OCI-LY1 (cell line): ENCODE measurements around the gene TMEM242.

Experiments
- H2AFZ ChIP-seq: fragments of 200-600 bp; sonication (generic), shearing (Covaris generic); 2 replicates; pipeline ENCODE4 v1.6.0; 2014; ENCODE audit warnings: antibody characterized with exemption, mild to moderate bottlenecking, low read length
- H3F3A ChIP-seq: fragments of 200-600 bp; sonication (generic), shearing (Covaris generic); 2 replicates; pipeline ENCODE4 v1.6.0; 2014; ENCODE audit warnings: mild to moderate bottlenecking, antibody characterized with exemption, low read length, moderate library complexity; ENCODE audit not compliant: insufficient read depth
- H3K27ac ChIP-seq: fragments of 200-600 bp; sonication (generic); 2 replicates; pipeline ENCODE4 v1.5.1; 2014; ENCODE audit warnings: low read length, mixed run types, mild to moderate bottlenecking, low read depth; ENCODE audit not compliant: poor library complexity, severe bottlenecking
- H3K27me3 ChIP-seq: fragments of 200-600 bp; sonication (generic); 2 replicates; pipeline ENCODE4 v1.6.0; 2014; ENCODE audit warnings: antibody characterized with exemption, mild to moderate bottlenecking, low read length, moderate library complexity; ENCODE audit not compliant: insufficient read depth
- H3K36me3 ChIP-seq: fragments of 200-600 bp; sonication (generic); 2 replicates; pipeline ENCODE4 v1.6.1; 2014; ENCODE audit warnings: mild to moderate bottlenecking, antibody characterized with exemption, low read length, moderate library complexity, mixed read lengths; ENCODE audit not compliant: insufficient read depth
- H3K4me1 ChIP-seq: fragments of 200-600 bp; sonication (generic); 2 replicates; pipeline ENCODE4 v1.5.1; 2014; ENCODE audit warnings: mild to moderate bottlenecking, low read length, moderate library complexity; ENCODE audit not compliant: insufficient read depth, severe bottlenecking
- H3K4me2 ChIP-seq: fragments of 200-600 bp; sonication (generic), shearing (Covaris generic); 2 replicates; pipeline ENCODE4 v1.6.1; 2014; ENCODE audit warnings: low read length
- H3K4me3 ChIP-seq: fragments of 200-600 bp; sonication (generic); 2 replicates; pipeline ENCODE4 v1.5.1; 2014; ENCODE audit warnings: low read length, low read depth, mild to moderate bottlenecking, mixed read lengths; ENCODE audit not compliant: poor library complexity, severe bottlenecking
- H3K79me2 ChIP-seq: fragments of 200-600 bp; shearing (Covaris generic); 2 replicates; pipeline ENCODE4 v1.6.1; 2016; ENCODE audit warnings: mixed run types, low read length, mixed read lengths; ENCODE audit not compliant: insufficient read depth
- H3K9ac ChIP-seq: fragments of 200-600 bp; sonication (generic), shearing (Covaris generic); 2 replicates; pipeline ENCODE4 v1.6.1; 2014; ENCODE audit warnings: mild to moderate bottlenecking, low read length, mixed read lengths
- H3K9me2 ChIP-seq: fragments of 200-600 bp; sonication (generic), shearing (Covaris generic); 2 replicates; pipeline ENCODE4 v1.6.1; 2014; ENCODE audit warnings: low read depth, mild to moderate bottlenecking, low read length, mixed read lengths
- H3K9me3 ChIP-seq: fragments of 200-600 bp; shearing (Covaris generic); 2 replicates; pipeline ENCODE4 v1.6.1; 2014; ENCODE audit warnings: low read length, mixed read lengths
- H4K20me1 ChIP-seq: fragments of 200-600 bp; sonication (generic), shearing (Covaris generic); 2 replicates; pipeline ENCODE4 v1.6.0; 2016; ENCODE audit warnings: mild to moderate bottlenecking, low read length; ENCODE audit not compliant: insufficient read depth
- CTCF ChIP-seq: fragments of 200-600 bp; sonication (generic), shearing (Covaris generic); IDR thresholded peaks from 2 replicates; pipeline ENCODE4 v1.5.1; 2017; ENCODE audit warnings: mild to moderate bottlenecking, antibody characterized with exemption, low read length, moderate library complexity, mixed read lengths
- EZH2 ChIP-seq: fragments of 200-600 bp; sonication (generic), shearing (Covaris generic); IDR thresholded peaks from 2 replicates; pipeline ENCODE4 v1.8.0; 2017; ENCODE audit warnings: borderline replicate concordance, mixed run types, mild to moderate bottlenecking, antibody characterized with exemption, low read length, moderate library complexity, mixed read lengths

The TMEM242 gene

DNA sequence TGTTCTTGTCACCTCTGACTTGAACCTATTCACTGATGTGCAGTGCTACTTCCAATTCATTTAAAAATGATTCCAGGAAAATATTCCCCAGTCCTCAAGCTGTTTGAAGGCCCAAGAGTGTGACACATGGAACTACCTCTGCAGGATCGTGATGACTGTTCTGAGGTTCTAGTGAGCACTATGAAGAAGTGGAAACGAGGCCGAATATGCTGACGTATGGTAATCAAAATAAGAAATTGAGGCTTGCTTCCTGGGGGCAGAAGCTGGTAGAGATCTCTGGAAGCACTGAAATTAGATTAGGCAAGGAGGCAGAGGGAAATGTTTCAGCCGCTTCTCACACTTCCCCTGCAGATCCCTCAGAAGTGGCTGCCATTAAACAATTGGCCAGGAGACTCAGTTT lies 15.7 kb downstream of the TMEM242 start:
- no peaks in the 10 kb centered on the region for H3K27me3 ChIP-seq
- no peak overlapping the region for H3K4me3 ChIP-seq
- H3K79me2 ChIP-seq, result no peaks in the 10 kb centered on the region
- no peak overlapping the region for H2AFZ ChIP-seq
- H3F3A ChIP-seq, result no peaks in the 10 kb centered on the region
- no peak overlapping the region for H3K27ac ChIP-seq
- no peaks in the 10 kb centered on the region for H3K9me3 ChIP-seq
- TF ChIP-seq EZH2, result no peak
- TF ChIP-seq CTCF, result no peak
- no peak overlapping the region for H3K9ac ChIP-seq
- peaks cover under 1% of the 10 kb centered on the region; the same call in 1 of the 2 replicates for H3K36me3 ChIP-seq
- no peak overlapping the region for H3K4me2 ChIP-seq
- H3K4me1 ChIP-seq, result no peaks in the 10 kb centered on the region
- no peaks in the 10 kb centered on the region for H3K9me2 ChIP-seq
- H4K20me1 ChIP-seq, result no peaks in the 10 kb centered on the region

- Histone ChIP-seq H2AFZ (no peak overlapping the region), H3K36me3 (no peaks in the 10 kb centered on the region), H4K20me1 (no peaks in the 10 kb centered on the region), H3K27ac (no peak overlapping the region), H3K9ac (no peak overlapping the region), H3K4me2 (no peak overlapping the region), H3K9me2 (no peaks in the 10 kb centered on the region), H3K4me3 (no peak overlapping the region), H3K9me3 (no peaks in the 10 kb centered on the region), H3K27me3 (no peaks in the 10 kb centered on the region), H3K79me2 (no peaks in the 10 kb centered on the region), H3F3A (no peaks in the 10 kb centered on the region), H3K4me1 (no peaks in the 10 kb centered on the region)
- TF ChIP-seq CTCF (no peak), EZH2 (no peak)
These were observed 17.4 kb downstream of the TMEM242 start for GRCh38 chr6:157305670-157306653.

DNA sequence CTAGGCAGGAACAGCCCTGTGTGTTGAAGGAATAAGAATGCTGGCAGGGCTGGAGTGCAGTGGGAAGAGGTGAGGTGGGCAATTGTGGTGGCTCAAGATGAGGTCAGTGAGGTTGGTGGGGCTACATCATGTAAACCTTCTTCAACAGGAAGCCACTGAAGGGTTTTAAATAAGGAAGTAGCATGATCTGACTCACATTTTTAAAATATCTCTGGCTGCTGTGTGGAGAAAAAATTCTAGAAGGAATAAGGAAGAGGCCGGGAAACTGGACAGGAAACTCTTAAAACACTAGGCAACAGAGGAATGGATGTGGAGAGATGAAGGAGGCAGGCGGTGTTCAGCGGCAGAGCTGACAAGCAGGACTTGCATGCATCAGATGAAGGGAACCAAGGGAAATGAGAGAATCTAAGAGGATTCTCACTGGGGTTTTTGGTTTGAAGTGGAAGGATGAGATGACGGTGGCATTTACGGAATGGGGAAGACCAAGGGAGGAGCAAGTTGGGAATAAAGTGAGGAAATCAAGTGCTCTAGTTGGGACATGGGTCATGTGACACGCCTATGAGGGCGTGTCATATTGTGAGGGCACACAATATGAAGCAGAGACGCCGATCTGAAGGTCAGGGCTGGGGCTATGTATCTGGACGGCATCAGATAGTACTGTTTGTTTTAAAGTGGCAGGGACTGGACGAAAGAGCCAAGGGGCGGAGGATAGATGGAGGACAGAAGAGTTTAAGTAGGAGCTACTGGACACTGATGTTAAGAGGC lies 18.2 kb downstream of the TMEM242 start:
- H3K79me2 ChIP-seq, result no peaks in the 10 kb centered on the region
- no peaks in the 10 kb centered on the region for H3F3A ChIP-seq
- H3K9me2 ChIP-seq, result no peaks in the 10 kb centered on the region
- H3K4me1 ChIP-seq, result no peaks in the 10 kb centered on the region
- no peak for TF ChIP-seq EZH2
- no peak for TF ChIP-seq CTCF
- no peaks in the 10 kb centered on the region for H3K9me3 ChIP-seq
- H3K4me3 ChIP-seq, result no peak overlapping the region
- H3K36me3 ChIP-seq, result no peaks in the 10 kb centered on the region
- H3K9ac ChIP-seq, result no peak overlapping the region
- no peak overlapping the region for H3K4me2 ChIP-seq
- no peaks in the 10 kb centered on the region for H4K20me1 ChIP-seq
- H2AFZ ChIP-seq, result no peak overlapping the region
- no peak overlapping the region for H3K27ac ChIP-seq
- H3K27me3 ChIP-seq, result no peaks in the 10 kb centered on the region
